ENCODE results near the gene SAMD3. TPM values are rescaled to one million over a fixed set of nuclear protein-coding genes. Genes with fewer than 3 reads are reported as not detected.

The SAMD3 gene
- total RNA-seq, 6 experiments from 2014 or later: 0.95 to 2.3 (median 1.4) TPM

- H3K9me3 Mint-ChIP-seq: no peaks in the 10 kb centered on the region
- 0 out of 2 replicates have a peak, but pooled peaks cover 2% of the 10 kb centered on the region for H3K27me3 Mint-ChIP-seq (ENCODE audit: insufficient read depth)
- H3K4me1 Mint-ChIP-seq (ENCODE audit: low read depth): peaks cover 5% of the 10 kb centered on the region; the same call in 1 of the 2 replicates
- no peak for TF ChIP-seq CTCF (IDR thresholded peaks at IDR 0.05)
- peaks cover 10% of the 10 kb centered on the region; the same call in 1 of the 2 replicates for H3K36me3 Mint-ChIP-seq (ENCODE audit: low read depth)
- DNase-seq: no peak
- no peak overlapping the region for H3K27ac Mint-ChIP-seq
- H3K4me3 Mint-ChIP-seq: no peak overlapping the region
These were observed 14.6 kb downstream of the SAMD3 start for GRCh38 chr6:130207979-130208649.

- H3K4me1 Mint-ChIP-seq (ENCODE audit: low read depth): no peaks in the 10 kb centered on the region
- TF ChIP-seq CTCF (IDR thresholded peaks at IDR 0.05): no peak
- DNase-seq: no peak
- no peaks in the 10 kb centered on the region for H3K9me3 Mint-ChIP-seq
- no peak overlapping the region for H3K4me3 Mint-ChIP-seq
- H3K36me3 Mint-ChIP-seq (ENCODE audit: low read depth): peaks cover 10% of the 10 kb centered on the region; the same call in 1 of the 2 replicates
- no peak overlapping the region for H3K27ac Mint-ChIP-seq
- H3K27me3 Mint-ChIP-seq (ENCODE audit: insufficient read depth): 0 out of 2 replicates have a peak, but pooled peaks cover 2% of the 10 kb centered on the region
These were observed 16.3 kb downstream of the SAMD3 start for GRCh38 chr6:130206479-130206878.

- no peak for TF ChIP-seq CTCF (IDR thresholded peaks at IDR 0.05)
- DNase-seq: no peak
- Mint-ChIP-seq H3K4me3 (no peak overlapping the region), H3K9me3 (no peaks in the 10 kb centered on the region), H3K36me3 (ENCODE audit: low read depth) (peaks cover 10% of the 10 kb centered on the region; the same call in 1 of the 2 replicates), H3K27me3 (ENCODE audit: insufficient read depth) (no peaks in the 10 kb centered on the region), H3K4me1 (ENCODE audit: low read depth) (no peaks in the 10 kb centered on the region), H3K27ac (no peak overlapping the region)
These were observed 18.4 kb downstream of the SAMD3 start for GRCh38 chr6:130204322-130204721.

- no peak for DNase-seq
- Mint-ChIP-seq H3K4me3 (no peak overlapping the region), H3K36me3 (ENCODE audit: low read depth) (peaks cover 10% of the 10 kb centered on the region; the same call in 1 of the 2 replicates), H3K4me1 (ENCODE audit: low read depth) (no peaks in the 10 kb centered on the region), H3K27ac (no peak overlapping the region), H3K9me3 (no peaks in the 10 kb centered on the region), H3K27me3 (ENCODE audit: insufficient read depth) (no peaks in the 10 kb centered on the region)
- no peak for TF ChIP-seq CTCF (IDR thresholded peaks at IDR 0.05)
These were observed 19.4 kb downstream of the SAMD3 start for GRCh38 chr6:130203370-130203769.

- no peak for DNase-seq
- no peaks in the 10 kb centered on the region for H3K4me1 Mint-ChIP-seq (ENCODE audit: low read depth)
- H3K4me3 Mint-ChIP-seq: no peak overlapping the region
- H3K9me3 Mint-ChIP-seq: no peaks in the 10 kb centered on the region
- H3K36me3 Mint-ChIP-seq (ENCODE audit: low read depth): peaks cover 5% of the 10 kb centered on the region; the same call in 1 of the 2 replicates
- no peak overlapping the region for H3K27ac Mint-ChIP-seq
- no peaks in the 10 kb centered on the region for H3K27me3 Mint-ChIP-seq (ENCODE audit: insufficient read depth)
- TF ChIP-seq CTCF (IDR thresholded peaks at IDR 0.05): no peak
These were observed 20.0 kb downstream of the SAMD3 start for GRCh38 chr6:130202782-130203181.

Measured in HFFc6 (cell line).